Sigmoid colon (tissue), 7 donors: ENCODE measurements around the gene TRPM3. TPM values are rescaled to one million over a fixed set of nuclear protein-coding genes. Genes with fewer than 3 reads are reported as not detected.

Source experiments
- DNase-seq: peaks from one replicate; pipeline ENCODE4 v3.0.0-alpha.2; 2019
- H3K27ac ChIP-seq, 4 donors: fragments of 200-600 bp; sonication (generic); one replicate each; pipeline ENCODE4 v1.5.1; 2016 to 2019; ENCODE audit warnings: mild to moderate bottlenecking in 1 of 4
- H3K27me3 ChIP-seq, 3 donors: fragments of 200-600 bp; sonication (generic); one replicate each; pipeline ENCODE4 v1.5.1; 2019; ENCODE audit warnings: mild to moderate bottlenecking in 1 of 3
- H3K36me3 ChIP-seq, 4 donors: fragments of 200-600 bp; sonication (generic); one replicate each; pipeline ENCODE4 v1.5.1; 2016 to 2019
- H3K4me1 ChIP-seq, 4 donors: fragments of 200-600 bp; sonication (generic); one replicate each; pipeline ENCODE4 v1.5.1; 2017 to 2019
- H3K4me3 ChIP-seq, 4 donors: fragments of 200-600 bp; sonication (generic); one replicate each; pipeline ENCODE4 v1.5.1; 2017 to 2019; ENCODE audit warnings: mild to moderate bottlenecking in 2 of 4, moderate library complexity in 1 of 4
- H3K9me3 ChIP-seq, 4 donors: fragments of 200-600 bp in 3 of 4; sonication (generic) in 3 of 4; one replicate each; pipeline versions ENCODE4 v1.5.1 to v1.6.1; 2013 to 2019
- CTCF ChIP-seq, 4 experiments: fragments of 450-650 bp in 3 of 4; fragments of 200-600 bp in 1 of 4; IDR thresholded peaks; one replicate each; pipeline ENCODE4 v1.5.1; 2016 to 2019; ENCODE audit warnings: antibody characterized with exemption in 4 of 4, mild to moderate bottlenecking in 3 of 4, moderate library complexity in 2 of 4
- EP300 ChIP-seq, 4 donors: sonication (generic); formaldehyde crosslinking; IDR thresholded peaks; one replicate each; pipeline ENCODE4 v1.6.1; 2017; ENCODE audit warnings: antibody characterized with exemption in 4 of 4
- POLR2A ChIP-seq, 2 donors: fragments of 450-650 bp; IDR thresholded peaks; one replicate each; pipeline ENCODE4 v1.6.1; 2016; ENCODE audit warnings: antibody characterized with exemption in 2 of 2, mild to moderate bottlenecking in 2 of 2, moderate library complexity in 2 of 2
- POLR2AphosphoS5 ChIP-seq, 4 donors: sonication (generic); formaldehyde crosslinking; IDR thresholded peaks; one replicate each; pipeline ENCODE4 v1.6.1; 2017; ENCODE audit warnings: antibody characterized with exemption in 4 of 4
- WGBS, 2 donors: extraction: QIAGEN DNeasy Blood & Tissue Kit; methylation state at CpG; one replicate each; pipeline ENCODE4 v1.1.7; 2013; 5-methylcytosine and 5-hydroxymethylcytosine counted together
- intact Hi-C: fragments of 100-400 bp; cut with DNase I; formaldehyde crosslinking; loops from one replicate; pipeline ENCODE4 v1.15.1; 2023
- polyA plus RNA-seq, 3 donors: library from polyadenylated mRNA; stranded (reverse); fragments of 200-250 nt; gene quantifications; one replicate each; pipeline ENCODE4 v1.2.3, GENCODE V29; 2013
- total RNA-seq, 4 donors: library from RNA; depleted of rRNA; stranded (reverse); fragments of >200 nt; gene quantifications; one replicate each; pipeline ENCODE4 v1.1.0, GENCODE V29; 2016
- donor health status: healthy with polysubstance abuse.
- donor health status: Bipolar disorder and iron deficiency.
- donor health status: healthy.

The TRPM3 gene
- total and polyA plus RNA-seq, 7 donors: 0.07 to 1.8 (median 0.41) TPM; not detected in 2

- Histone ChIP-seq H3K27me3 (no peaks in the 10 kb centered on the region), H3K4me3 (no peak overlapping the region), H3K9me3 (no peaks in the 10 kb centered on the region), H3K36me3 (no peaks in the 10 kb centered on the region), H3K27ac (no peak overlapping the region), H3K4me1 (no peaks in the 10 kb centered on the region)
- no peak for DNase-seq
- no peak for TF ChIP-seq EP300 (IDR thresholded peaks at IDR 0.05)
- 90 to 91% methylated on average over 6 of the region's 6 CpGs for WGBS, 2 donors
- intact Hi-C loops: no loop called here
These were observed 592.0 kb downstream of the TRPM3 start for GRCh38 chr9:70529377-70529776.

GRCh38 chr9:70526902-70527301, 594.5 kb downstream of the TRPM3 start:
- H3K27ac ChIP-seq: no peak overlapping the region
- H3K4me3 ChIP-seq: no peak overlapping the region
- H3K4me1 ChIP-seq: no peaks in the 10 kb centered on the region
- no peaks in the 10 kb centered on the region for H3K36me3 ChIP-seq
- DNase-seq: no peak
- intact Hi-C loops: no loop called here
- no peaks in the 10 kb centered on the region for H3K9me3 ChIP-seq
- WGBS, 2 donors: 93 to 96% methylated on average over 2 of the region's 2 CpGs
- TF ChIP-seq EP300 (IDR thresholded peaks at IDR 0.05): no peak
- TF ChIP-seq CTCF (IDR thresholded peaks at IDR 0.05): no peak
- TF ChIP-seq POLR2AphosphoS5 (IDR thresholded peaks at IDR 0.05): no peak
- no peak for TF ChIP-seq POLR2A (IDR thresholded peaks at IDR 0.05)
- no peaks in the 10 kb centered on the region for H3K27me3 ChIP-seq

DNA sequence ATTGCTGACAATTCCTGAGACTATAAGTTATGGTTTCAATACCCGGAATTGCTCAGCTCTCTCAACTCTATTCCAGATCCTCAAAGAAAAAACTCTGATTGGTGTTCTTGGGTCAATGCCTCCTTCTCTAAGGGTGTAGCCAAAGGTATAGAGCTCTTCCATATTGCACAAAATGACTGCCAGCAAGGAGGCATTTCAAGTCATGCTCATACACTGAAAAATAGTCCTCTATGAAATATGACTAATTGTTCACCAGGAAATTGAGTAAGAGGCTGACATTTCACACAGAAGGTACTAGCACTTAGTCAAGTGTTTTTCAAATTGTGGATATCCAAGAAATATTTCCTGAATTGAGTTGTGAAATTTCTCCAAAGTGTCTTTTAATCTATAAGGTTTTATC, 595.9 kb downstream of the TRPM3 start:
- no peak for DNase-seq
- Histone ChIP-seq H3K4me3 (no peak overlapping the region), H3K27ac (no peak overlapping the region), H3K4me1 (no peaks in the 10 kb centered on the region), H3K27me3 (no peaks in the 10 kb centered on the region), H3K36me3 (no peaks in the 10 kb centered on the region), H3K9me3 (no peaks in the 10 kb centered on the region)
- TF ChIP-seq CTCF (IDR thresholded peaks at IDR 0.05): no peak
- TF ChIP-seq POLR2A (IDR thresholded peaks at IDR 0.05): no peak
- no peak for TF ChIP-seq EP300 (IDR thresholded peaks at IDR 0.05)
- TF ChIP-seq POLR2AphosphoS5 (IDR thresholded peaks at IDR 0.05): no peak
- intact Hi-C loops: no loop called here
- 84 to 100% methylated on average over 1 of the region's 1 CpG for WGBS, 2 donors

GRCh38 chr9:70519912-70520724, 601.3 kb downstream of the TRPM3 start:
- H3K27me3 ChIP-seq: no peaks in the 10 kb centered on the region
- no peaks in the 10 kb centered on the region for H3K4me1 ChIP-seq
- no peak overlapping the region for H3K4me3 ChIP-seq
- intact Hi-C loops: no loop called here
- H3K9me3 ChIP-seq: no peaks in the 10 kb centered on the region
- no peak overlapping the region for H3K27ac ChIP-seq
- WGBS, 2 donors: 66 to 75% methylated on average over 11 of the region's 11 CpGs
- TF ChIP-seq EP300 (IDR thresholded peaks at IDR 0.05): no peak
- TF ChIP-seq CTCF (IDR thresholded peaks at IDR 0.05): no peak
- no peak for TF ChIP-seq POLR2AphosphoS5 (IDR thresholded peaks at IDR 0.05)
- no peak for TF ChIP-seq POLR2A (IDR thresholded peaks at IDR 0.05)
- DNase-seq: no peak
- no peaks in the 10 kb centered on the region for H3K36me3 ChIP-seq

GRCh38 chr9:70517926-70518610, 603.4 kb downstream of the TRPM3 start:
- TF ChIP-seq CTCF (IDR thresholded peaks at IDR 0.05) (no peak), POLR2A (IDR thresholded peaks at IDR 0.05) (no peak), EP300 (IDR thresholded peaks at IDR 0.05) (no peak), POLR2AphosphoS5 (IDR thresholded peaks at IDR 0.05) (no peak)
- 72 to 79% methylated on average over 1 of the region's 1 CpG for WGBS, 2 donors
- Histone ChIP-seq H3K4me1 (no peaks in the 10 kb centered on the region), H3K4me3 (no peak overlapping the region), H3K9me3 (no peaks in the 10 kb centered on the region), H3K27ac (no peak overlapping the region), H3K27me3 (no peaks in the 10 kb centered on the region), H3K36me3 (no peaks in the 10 kb centered on the region)
- intact Hi-C loops: no loop called here
- no peak for DNase-seq
